H9 (cell line): Measurements from ENCODE around the gene THUMPD1. TPM values are rescaled to one million over a fixed set of nuclear protein-coding genes. Genes with fewer than 3 reads are reported as not detected.

Experiments used
- DNase-seq: peaks from one replicate; pipeline ENCODE4 v3.0.0-alpha.2; 2017
- H2AFZ ChIP-seq: one replicate; pipeline ENCODE4 v1.6.1; 2013; ENCODE audit warnings: mild to moderate bottlenecking, low read length, control low read depth, moderate library complexity
- H2AK5ac ChIP-seq: 2 replicates; pipeline ENCODE4 v1.6.1; 2013; ENCODE audit warnings: low read length, control low read depth, mixed read lengths; ENCODE audit not compliant: insufficient read length
- H2BK120ac ChIP-seq: one replicate; pipeline ENCODE4 v1.6.1; 2013; ENCODE audit warnings: low read depth, mild to moderate bottlenecking, low read length, control low read depth, inconsistent platforms; ENCODE audit not compliant: poor library complexity, severe bottlenecking
- H2BK12ac ChIP-seq: 2 replicates; pipeline ENCODE4 v1.6.1; 2013; ENCODE audit warnings: low read length, control low read depth, mixed read lengths, low read depth; ENCODE audit not compliant: insufficient read length
- H2BK15ac ChIP-seq: 2 replicates; pipeline ENCODE4 v1.6.1; 2013; ENCODE audit warnings: low read depth, low read length, control low read depth
- H2BK20ac ChIP-seq: one replicate; pipeline ENCODE4 v1.6.1; 2013; ENCODE audit warnings: low read depth, mild to moderate bottlenecking, low read length, control low read depth, inconsistent platforms; ENCODE audit not compliant: poor library complexity, severe bottlenecking
- H2BK5ac ChIP-seq: 2 replicates; pipeline ENCODE4 v1.6.1; 2013; ENCODE audit warnings: low read length, control low read depth, mixed read lengths; ENCODE audit not compliant: insufficient read length
- H3K14ac ChIP-seq: 2 replicates; pipeline ENCODE4 v1.6.1; 2013; ENCODE audit warnings: low read length, control low read depth; ENCODE audit not compliant: insufficient read depth
- H3K18ac ChIP-seq: 2 replicates; pipeline ENCODE4 v1.6.1; 2013; ENCODE audit warnings: low read depth, mild to moderate bottlenecking, mixed read lengths, low read length, control low read depth; ENCODE audit not compliant: insufficient read length
- H3K23ac ChIP-seq: 2 replicates; pipeline ENCODE4 v1.6.1; 2013; ENCODE audit warnings: low read length, control low read depth, mixed read lengths, low read depth; ENCODE audit not compliant: insufficient read length
- H3K23me2 ChIP-seq: 2 replicates; pipeline ENCODE4 v1.6.1; 2013; ENCODE audit warnings: low read depth, mild to moderate bottlenecking, mixed read lengths, low read length, control low read depth; ENCODE audit not compliant: insufficient read length, poor library complexity, severe bottlenecking
- H3K27ac ChIP-seq: 2 replicates; pipeline ENCODE4 v1.5.1; 2013; ENCODE audit warnings: low read length, control low read depth, mixed read lengths, low read depth; ENCODE audit not compliant: insufficient read length
- H3K27me3 ChIP-seq: 2 replicates; pipeline ENCODE4 v1.6.1; 2013; ENCODE audit warnings: low read length, control low read depth, inconsistent platforms; ENCODE audit not compliant: insufficient read depth
- H3K4ac ChIP-seq: 2 replicates; pipeline ENCODE4 v1.6.1; 2013; ENCODE audit warnings: low read depth, mild to moderate bottlenecking, control low read depth, inconsistent platforms, low read length, moderate library complexity
- H3K4me1 ChIP-seq: 2 replicates; pipeline ENCODE4 v1.6.1; 2013; ENCODE audit warnings: low read length, control low read depth, inconsistent platforms; ENCODE audit not compliant: insufficient read depth
- H3K4me2 ChIP-seq: 2 replicates; pipeline ENCODE4 v1.6.1; 2013; ENCODE audit warnings: low read length, control low read depth, mixed read lengths; ENCODE audit not compliant: insufficient read length, insufficient read depth
- H3K56ac ChIP-seq: 2 replicates; pipeline ENCODE4 v1.6.1; 2013; ENCODE audit warnings: low read depth, mild to moderate bottlenecking, mixed read lengths, low read length, control low read depth; ENCODE audit not compliant: insufficient read length
- H3K79me1 ChIP-seq: 2 replicates; pipeline ENCODE4 v1.6.1; 2013; ENCODE audit warnings: low read depth, mild to moderate bottlenecking, moderate library complexity, low read length, control low read depth, inconsistent platforms; ENCODE audit not compliant: insufficient read depth, poor library complexity, severe bottlenecking
- H3K79me2 ChIP-seq: 2 replicates; pipeline ENCODE4 v1.6.1; 2013; ENCODE audit warnings: low read length, control low read depth, inconsistent platforms; ENCODE audit not compliant: insufficient read depth
- H3K9ac ChIP-seq: 2 replicates; pipeline ENCODE4 v1.6.1; 2013; ENCODE audit warnings: low read length, control low read depth, mixed read lengths; ENCODE audit not compliant: insufficient read length; ENCODE audit errors: extremely low read depth
- H3K9me3 ChIP-seq: one replicate; pipeline ENCODE4 v1.6.1; 2013; ENCODE audit warnings: low read depth, low read length, inconsistent platforms; ENCODE audit not compliant: control insufficient read depth
- H3T11ph ChIP-seq: one replicate; pipeline ENCODE4 v1.6.1; 2013; ENCODE audit warnings: mild to moderate bottlenecking, low read length, control low read depth, inconsistent platforms
- H4K20me1 ChIP-seq: one replicate; pipeline ENCODE4 v1.6.1; 2013; ENCODE audit not compliant: control insufficient read depth, insufficient read length, insufficient read depth
- H4K5ac ChIP-seq: 2 replicates; pipeline ENCODE4 v1.6.1; 2013; ENCODE audit warnings: low read depth, mild to moderate bottlenecking, mixed read lengths, low read length, control low read depth; ENCODE audit not compliant: insufficient read length
- H4K8ac ChIP-seq: replicated peaks from 2 replicates; pipeline ENCODE4 v1.6.1; 2013; ENCODE audit warnings: low read length, control low read depth, mixed read lengths, low read depth; ENCODE audit not compliant: insufficient read length
- H4K91ac ChIP-seq: 2 replicates; pipeline ENCODE4 v1.6.1; 2013; ENCODE audit warnings: low read depth, mild to moderate bottlenecking, moderate library complexity, mixed read lengths, low read length, control low read depth; ENCODE audit not compliant: insufficient read length
- H3K27ac Mint-ChIP-seq, 3 experiments: 2 replicates in 2 of 3; 3 replicates in 1 of 3; pipeline ENCODE4 v1.8.0; 2020 to 2021; ENCODE audit warnings: mixed read lengths in 3 of 3, mild to moderate bottlenecking in 1 of 3, moderate library complexity in 1 of 3
- H3K27me3 Mint-ChIP-seq: 2 replicates; pipeline ENCODE4 v1.8.0; 2021; ENCODE audit warnings: low read depth, mild to moderate bottlenecking, moderate library complexity, mixed read lengths
- H3K36me3 Mint-ChIP-seq, 3 experiments: 2 replicates in 2 of 3; 3 replicates in 1 of 3; pipeline ENCODE4 v1.8.0; 2020 to 2021; ENCODE audit warnings: low read depth in 3 of 3, mixed read lengths in 3 of 3; ENCODE audit not compliant: insufficient read depth in 1 of 3
- H3K4me1 Mint-ChIP-seq, 2 experiments: 2 replicates each; pipeline ENCODE4 v1.8.0; 2020; ENCODE audit warnings: mixed read lengths in 2 of 2
- H3K4me3 Mint-ChIP-seq, 2 experiments: 2 replicates in 1 of 2; 3 replicates in 1 of 2; pipeline ENCODE4 v1.8.0; 2020 to 2021; ENCODE audit warnings: mild to moderate bottlenecking in 2 of 2, mixed read lengths in 2 of 2, moderate library complexity in 1 of 2
- H3K9me3 Mint-ChIP-seq, 2 experiments: 2 replicates in 1 of 2; 3 replicates in 1 of 2; pipeline ENCODE4 v1.8.0; 2020; ENCODE audit warnings: mild to moderate bottlenecking in 2 of 2, mixed read lengths in 2 of 2, moderate library complexity in 1 of 2
- WGBS: extraction: QIAGEN DNeasy Blood & Tissue Kit; methylation state at CpG from one replicate; pipeline ENCODE4 v1.1.7; 2013; ENCODE audit warnings: missing lambda C conversion rate, low lambda C conversion rate, mixed read lengths; ENCODE audit not compliant: insufficient read length; ENCODE audit errors: extremely low coverage; 5-methylcytosine and 5-hydroxymethylcytosine counted together
- total RNA-seq: library from RNA; stranded (reverse); gene quantifications from 2 replicates; pipeline ENCODE4 v1.2.1, GENCODE V29; 2021
- TF ChIP-seq, protein P1 (sequence below): fragments of 200-600 bp; sonication (generic); conservative IDR thresholded peaks from 3 replicates; pipeline ENCODE4 v1.8.0; 2021; ENCODE audit warnings: antibody characterized with exemption, mild to moderate bottlenecking

THUMPD1 gene
- total RNA-seq, 1 experiment from 2014 or later = 51.3 TPM

DNA sequence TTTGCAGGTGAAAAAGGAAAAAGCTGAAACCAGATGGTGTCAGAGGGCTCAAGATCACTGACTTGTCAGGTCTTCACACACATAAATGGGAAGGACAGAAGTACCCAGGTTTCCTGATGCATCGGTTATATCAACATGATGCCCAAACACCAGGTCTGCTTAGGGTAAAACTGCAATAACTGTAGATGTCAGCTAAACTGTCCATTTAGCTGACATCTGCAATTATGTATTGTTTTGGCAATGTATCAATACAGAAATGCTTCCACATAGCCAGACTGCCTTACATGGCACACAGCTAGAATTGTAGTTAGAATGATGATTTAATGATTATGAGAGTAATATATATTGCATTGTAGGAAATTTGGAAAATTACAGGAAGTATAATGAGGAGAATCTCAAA, 27.2 kb upstream of the THUMPD1 start:
- Mint-ChIP-seq H3K36me3 (no peaks in the 10 kb centered on the region), H3K9me3 (no peaks in the 10 kb centered on the region), H3K4me3 (no peak overlapping the region), H3K4me1 (peaks cover 8 to 10% of the 10 kb centered on the region in 2 experiments), H3K27ac (no peak overlapping the region), H3K27me3 (0 out of 2 replicates have a peak, but pooled peaks cover 3% of the 10 kb centered on the region)
- Histone ChIP-seq H3K9me3 (no peaks in the 10 kb centered on the region), H3K4ac (no peak overlapping the region), H3K79me1 (no peaks in the 10 kb centered on the region), H3K23me2 (no peaks in the 10 kb centered on the region), H3K23ac (no peak overlapping the region), H3K9ac (no peak overlapping the region), H2AK5ac (no peak overlapping the region), H4K20me1 (no peaks in the 10 kb centered on the region), H4K5ac (no peak overlapping the region), H3K27ac (no peak overlapping the region), H3K18ac (no peak overlapping the region), H2AFZ (no peak overlapping the region), H3K14ac (no peak overlapping the region), H4K8ac (no peak overlapping the region), H2BK120ac (no peak overlapping the region), H3K4me2 (no peak overlapping the region), H3K27me3 (no peaks in the 10 kb centered on the region), H3K56ac (no peak overlapping the region), H4K91ac (no peak overlapping the region), H2BK20ac (no peak overlapping the region), H2BK15ac (no peak overlapping the region), H3T11ph (no peak overlapping the region), H2BK12ac (no peak overlapping the region), H2BK5ac (no peak overlapping the region), H3K79me2 (no peaks in the 10 kb centered on the region), H3K4me1 (no peaks in the 10 kb centered on the region)
- WGBS = no CpG with 5 or more reads among the region's 1 CpG
- TF ChIP-seq, protein P1, sequence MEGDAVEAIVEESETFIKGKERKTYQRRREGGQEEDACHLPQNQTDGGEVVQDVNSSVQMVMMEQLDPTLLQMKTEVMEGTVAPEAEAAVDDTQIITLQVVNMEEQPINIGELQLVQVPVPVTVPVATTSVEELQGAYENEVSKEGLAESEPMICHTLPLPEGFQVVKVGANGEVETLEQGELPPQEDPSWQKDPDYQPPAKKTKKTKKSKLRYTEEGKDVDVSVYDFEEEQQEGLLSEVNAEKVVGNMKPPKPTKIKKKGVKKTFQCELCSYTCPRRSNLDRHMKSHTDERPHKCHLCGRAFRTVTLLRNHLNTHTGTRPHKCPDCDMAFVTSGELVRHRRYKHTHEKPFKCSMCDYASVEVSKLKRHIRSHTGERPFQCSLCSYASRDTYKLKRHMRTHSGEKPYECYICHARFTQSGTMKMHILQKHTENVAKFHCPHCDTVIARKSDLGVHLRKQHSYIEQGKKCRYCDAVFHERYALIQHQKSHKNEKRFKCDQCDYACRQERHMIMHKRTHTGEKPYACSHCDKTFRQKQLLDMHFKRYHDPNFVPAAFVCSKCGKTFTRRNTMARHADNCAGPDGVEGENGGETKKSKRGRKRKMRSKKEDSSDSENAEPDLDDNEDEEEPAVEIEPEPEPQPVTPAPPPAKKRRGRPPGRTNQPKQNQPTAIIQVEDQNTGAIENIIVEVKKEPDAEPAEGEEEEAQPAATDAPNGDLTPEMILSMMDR = no peak
- DNase-seq = no peak
